CD14-positive monocyte (primary cell): ENCODE measurements around the gene KCNQ1OT1. TPM values are rescaled to one million over a fixed set of nuclear protein-coding genes. Genes with fewer than 3 reads are reported as not detected.

Experiments
- DNase-seq, 3 donors: peaks; one replicate each; pipeline ENCODE4 v3.0.0-alpha.2; 2011 to 2022
- H2AFZ ChIP-seq: 2 replicates; pipeline ENCODE4 v1.6.0; 2012; ENCODE audit warnings: mild to moderate bottlenecking, low read depth, low read length, inconsistent platforms; ENCODE audit not compliant: insufficient read depth, poor library complexity, severe bottlenecking
- H3K27ac ChIP-seq, 2 donors: 1 replicate in 1 of 2; 2 replicates in 1 of 2; pipeline ENCODE4 v1.5.1; 2012 to 2013; ENCODE audit warnings: low read length in 2 of 2, control low read depth in 1 of 2, inconsistent platforms in 1 of 2, low read depth in 1 of 2, mild to moderate bottlenecking in 1 of 2
- H3K27me3 ChIP-seq, 2 donors: one replicate each; pipeline versions ENCODE4 v1.6.0 to v1.6.1; 2011 to 2013; ENCODE audit warnings: low read length in 2 of 2; ENCODE audit not compliant: control insufficient read depth in 2 of 2, insufficient read depth in 2 of 2
- H3K36me3 ChIP-seq, 2 donors: replicated peaks in 1 of 2; 1 replicate in 1 of 2; 2 replicates in 1 of 2; pipeline versions ENCODE4 v1.5.1 to v1.6.1; 2012 to 2013; ENCODE audit warnings: low read length in 2 of 2, control low read depth in 1 of 2, inconsistent platforms in 1 of 2, mild to moderate bottlenecking in 1 of 2; ENCODE audit not compliant: insufficient read depth in 2 of 2, control insufficient read depth in 1 of 2
- H3K4me1 ChIP-seq, 2 donors: 1 replicate in 1 of 2; 2 replicates in 1 of 2; pipeline versions ENCODE4 v1.5.1 to v1.6.1; 2012 to 2013; ENCODE audit warnings: low read length in 2 of 2, control low read depth in 1 of 2, inconsistent platforms in 1 of 2, mild to moderate bottlenecking in 1 of 2, moderate library complexity in 1 of 2; ENCODE audit not compliant: insufficient read depth in 2 of 2, control insufficient read depth in 1 of 2
- H3K4me2 ChIP-seq: replicated peaks from 2 replicates; pipeline ENCODE3; 2012; ENCODE audit warnings: low read length, moderate library complexity, mild to moderate bottlenecking; ENCODE audit not compliant: poor library complexity, severe bottlenecking; ENCODE audit errors: extremely low read depth
- H3K4me3 ChIP-seq, 3 experiments: fragments of 200-600 bp in 1 of 3; sonication (generic) in 1 of 3; replicated peaks in 1 of 3; 1 replicate in 2 of 3; 2 replicates in 1 of 3; pipeline ENCODE4 v1.5.1; 2011 to 2013; ENCODE audit warnings: low read length in 3 of 3, mild to moderate bottlenecking in 3 of 3, control low read depth in 2 of 3, low read depth in 2 of 3, inconsistent platforms in 1 of 3, moderate library complexity in 1 of 3
- H3K79me2 ChIP-seq: 2 replicates; pipeline ENCODE4 v1.6.0; 2012; ENCODE audit warnings: mild to moderate bottlenecking, control low read depth, inconsistent platforms, low read length, moderate library complexity; ENCODE audit not compliant: insufficient read depth
- H3K9ac ChIP-seq: 2 replicates; pipeline ENCODE4 v1.6.0; 2017; ENCODE audit warnings: low read length, mild to moderate bottlenecking; ENCODE audit not compliant: insufficient read depth, poor library complexity, severe bottlenecking
- H3K9me3 ChIP-seq, 2 donors: replicated peaks in 1 of 2; 1 replicate in 1 of 2; 2 replicates in 1 of 2; pipeline versions ENCODE4 v1.5.1 to v1.6.1; 2012 to 2013; ENCODE audit warnings: low read length in 2 of 2, control low read depth in 1 of 2; ENCODE audit not compliant: control insufficient read depth in 1 of 2, insufficient read depth in 1 of 2
- H4K20me1 ChIP-seq: 2 replicates; pipeline ENCODE4 v1.6.0; 2012; ENCODE audit warnings: mild to moderate bottlenecking, low read length, control low read depth, moderate library complexity; ENCODE audit not compliant: insufficient read depth
- H3K27ac Mint-ChIP-seq, 7 donors: one replicate each; pipeline ENCODE4 v1.8.0; 2020; ENCODE audit warnings: mild to moderate bottlenecking in 7 of 7, mixed read lengths in 7 of 7, moderate library complexity in 6 of 7, inconsistent platforms in 2 of 7
- H3K27me3 Mint-ChIP-seq, 3 donors: one replicate each; pipeline ENCODE4 v1.8.0; 2021 to 2022; ENCODE audit warnings: low read depth in 3 of 3, mild to moderate bottlenecking in 3 of 3, mixed read lengths in 3 of 3, moderate library complexity in 3 of 3, inconsistent platforms in 1 of 3
- H3K36me3 Mint-ChIP-seq, 2 donors: one replicate each; pipeline ENCODE4 v1.8.0; 2020; ENCODE audit warnings: mixed read lengths in 2 of 2, inconsistent platforms in 1 of 2, mild to moderate bottlenecking in 1 of 2
- H3K4me1 Mint-ChIP-seq: one replicate; pipeline ENCODE4 v1.8.0; 2020; ENCODE audit warnings: mild to moderate bottlenecking, mixed read lengths
- H3K4me3 Mint-ChIP-seq, 2 donors: one replicate each; pipeline ENCODE4 v1.8.0; 2020; ENCODE audit warnings: mild to moderate bottlenecking in 2 of 2, mixed read lengths in 2 of 2, moderate library complexity in 1 of 2
- H3K9me3 Mint-ChIP-seq, 7 donors: one replicate each; pipeline ENCODE4 v1.8.0; 2020 to 2022; ENCODE audit warnings: mixed read lengths in 7 of 7, mild to moderate bottlenecking in 6 of 7, moderate library complexity in 6 of 7, inconsistent platforms in 2 of 7
- CTCF ChIP-seq: fragments of 200-600 bp; IDR thresholded peaks from one replicate; pipeline ENCODE4 v1.8.0; 2022; ENCODE audit warnings: antibody characterized with exemption, mild to moderate bottlenecking
- WGBS: methylation state at CpG from one replicate; pipeline ENCODE4 v1.1.5; 2013; ENCODE audit warnings: missing lambda C conversion rate; ENCODE audit not compliant: insufficient coverage; 5-methylcytosine and 5-hydroxymethylcytosine counted together
- intact Hi-C, 2 donors: fragments of 100-400 bp; cut with micrococcal nuclease; formaldehyde crosslinking; loops; one replicate each; pipeline versions ENCODE4 v1.15.0 to v1.15.1; 2023
- polyA plus RNA-seq, 3 donors: library from polyadenylated mRNA; depleted of rRNA in 1 of 3; unstranded in 2 of 3; stranded (reverse) in 1 of 3; fragments of 300-500 nt in 2 of 3; fragments of >200 nt in 1 of 3; fragmentation: Illumina TruSeq in 2 of 3; gene quantifications; 1 replicate in 2 of 3; 2 replicates in 1 of 3; pipeline ENCODE4 v1.2.3, GENCODE V29; 2012 to 2021

Gene KCNQ1OT1
- polyA plus RNA-seq, 3 donors = 0.01 to 0.04 (median 0.03) TPM

- peaks cover 0 to 5% of the 10 kb centered on the region in 2 donors for H3K36me3 ChIP-seq
- H3K27ac ChIP-seq = no peak overlapping the region
- H2AFZ ChIP-seq = no peak overlapping the region
- Mint-ChIP-seq H3K27ac (peak overlapping the region in 1 of 7 donors; percentile 13), H3K4me1 (peaks cover 23% of the 10 kb centered on the region), H3K27me3 (peaks cover 0 to 7% (median 1%) of the 10 kb centered on the region in 3 donors), H3K4me3 (no peak overlapping the region), H3K9me3 (peaks cover 0 to 2% (median 0%) of the 10 kb centered on the region in 7 donors), H3K36me3 (peaks cover 2 to 5% of the 10 kb centered on the region in 2 donors)
- peaks cover 93% of the 10 kb centered on the region for H4K20me1 ChIP-seq
- no peak overlapping the region for H3K4me2 ChIP-seq
- peaks cover 15 to 26% of the 10 kb centered on the region in 2 donors for H3K4me1 ChIP-seq
- no peak for DNase-seq
- WGBS = 91% methylated on average over 15 of the region's 20 CpGs
- intact Hi-C loops = no loop called here
- H3K79me2 ChIP-seq = no peaks in the 10 kb centered on the region
- TF ChIP-seq CTCF = no peak
- H3K27me3 ChIP-seq = no peaks in the 10 kb centered on the region
- H3K9ac ChIP-seq = no peak overlapping the region
- H3K9me3 ChIP-seq = no peaks in the 10 kb centered on the region
- H3K4me3 ChIP-seq = no peak overlapping the region
These were observed 43.0 kb upstream of the KCNQ1OT1 start for GRCh38 chr11:2742611-2743426.

GRCh38 chr11:2742201-2742600, 42.4 kb upstream of the KCNQ1OT1 start:
- Histone ChIP-seq H3K9ac (peak overlapping the region; percentile 25), H3K9me3 (no peaks in the 10 kb centered on the region), H3K27ac (no peak overlapping the region), H4K20me1 (peaks cover 94% of the 10 kb centered on the region), H3K4me2 (no peak overlapping the region), H3K79me2 (no peaks in the 10 kb centered on the region), H3K4me3 (no peak overlapping the region), H3K36me3 (no peaks in the 10 kb centered on the region), H3K4me1 (peaks cover 21 to 33% of the 10 kb centered on the region in 2 donors), H2AFZ (no peak overlapping the region), H3K27me3 (no peaks in the 10 kb centered on the region)
- no peak for TF ChIP-seq CTCF
- intact Hi-C loops = no loop called here
- 93% methylated on average over 5 of the region's 5 CpGs for WGBS
- H3K36me3 Mint-ChIP-seq = peaks cover 0 to 5% of the 10 kb centered on the region in 2 donors
- peaks cover 0 to 5% (median 1%) of the 10 kb centered on the region in 3 donors for H3K27me3 Mint-ChIP-seq
- no peak overlapping the region for H3K27ac Mint-ChIP-seq
- H3K4me3 Mint-ChIP-seq = no peak overlapping the region
- no peak for DNase-seq
- H3K9me3 Mint-ChIP-seq = peaks cover 0 to 2% (median 0%) of the 10 kb centered on the region in 7 donors
- H3K4me1 Mint-ChIP-seq = peaks cover 29% of the 10 kb centered on the region
